GM10266 (cell line): ENCODE data around the gene ART4.

ENCODE experiments used
- DNase-seq: peaks from one replicate; pipeline ENCODE4 v3.0.0; 2012; ENCODE audit errors: extremely low spot score
- CTCF ChIP-seq: IDR thresholded peaks from 2 replicates; pipeline ENCODE4 v1.5.1; 2012; ENCODE audit warnings: mild to moderate bottlenecking, low read depth; ENCODE audit not compliant: control insufficient read depth, insufficient read depth; ENCODE audit errors: missing control alignments

The ART4 gene

GRCh38 chr12:14828892-14829291, 14.4 kb downstream of the ART4 start:
- DNase-seq = peak; percentile 18
- TF ChIP-seq CTCF = no peak

- TF ChIP-seq CTCF = no peak
- DNase-seq = no peak
These were observed 16.3 kb downstream of the ART4 start for GRCh38 chr12:14827043-14827442.

DNA sequence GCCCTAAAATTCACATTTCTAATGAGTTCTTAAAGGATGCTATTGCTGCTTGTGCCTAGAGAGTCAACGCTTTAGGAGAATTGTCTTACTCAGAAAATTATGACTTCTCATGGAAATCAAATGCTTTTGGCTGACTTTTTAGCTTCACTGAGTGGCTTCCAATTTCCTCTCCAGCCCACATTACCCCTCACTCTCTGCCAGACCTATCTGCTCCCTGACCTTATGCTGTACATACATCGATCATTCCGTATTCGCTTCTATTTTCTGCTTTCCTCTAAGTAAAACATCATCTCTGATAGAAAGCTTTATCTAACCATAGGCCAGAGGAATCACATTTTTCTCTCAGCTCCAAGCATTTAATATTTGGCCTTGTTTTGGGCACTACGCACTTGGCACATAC, 16.8 kb downstream of the ART4 start:
- no peak for DNase-seq
- no peak for TF ChIP-seq CTCF

DNA sequence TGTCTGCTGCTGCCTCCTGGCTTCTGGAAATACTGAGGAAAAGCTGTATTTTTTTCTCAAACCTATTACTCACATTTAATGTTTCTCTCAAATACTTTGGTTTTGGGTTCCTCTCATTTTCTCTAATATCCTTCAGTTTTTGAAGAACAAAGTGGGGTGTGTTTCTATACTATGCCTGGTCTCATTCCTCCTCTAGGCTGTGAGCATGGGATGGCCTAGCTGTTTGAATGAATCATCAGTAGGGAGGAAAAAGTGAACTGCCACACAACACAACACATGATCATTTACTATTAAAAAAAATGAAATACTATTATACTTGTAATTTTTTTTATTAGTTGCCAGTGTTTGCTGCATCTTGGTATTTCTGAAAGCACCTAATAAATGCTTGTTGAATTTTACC, 18.1 kb downstream of the ART4 start:
- TF ChIP-seq CTCF = no peak
- DNase-seq = no peak

DNA sequence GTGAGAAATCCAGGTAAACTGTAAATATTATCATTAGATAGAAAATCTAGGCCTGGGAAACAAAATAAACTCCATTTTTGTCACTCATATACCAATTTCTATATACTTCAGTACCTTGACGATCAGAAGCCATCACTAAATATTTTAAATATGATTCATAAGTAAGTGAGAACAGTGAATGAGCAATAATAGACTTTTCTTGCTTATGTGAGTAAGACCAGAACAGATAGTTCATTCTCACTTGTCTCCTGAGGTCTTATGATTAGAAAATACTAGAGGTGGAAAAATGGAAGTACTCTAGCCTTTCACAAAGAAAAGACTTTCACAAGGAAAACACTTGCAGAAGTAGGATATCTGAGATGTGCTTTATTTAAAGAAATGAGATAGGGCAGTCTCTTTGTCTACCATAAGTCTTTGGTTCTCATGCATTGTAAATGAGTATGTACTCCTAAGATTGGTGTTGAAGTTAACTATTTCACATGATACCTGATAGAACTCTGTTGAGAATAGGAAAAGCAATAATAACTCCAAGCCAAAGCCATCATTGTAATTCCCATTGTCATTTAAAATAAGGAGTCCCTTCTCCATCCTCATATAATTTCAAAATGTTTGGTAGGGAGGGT, 19.2 kb downstream of the ART4 start:
- no peak for DNase-seq
- TF ChIP-seq CTCF = no peak

- DNase-seq = no peak
- TF ChIP-seq CTCF = no peak
These were observed 29.3 kb downstream of the ART4 start, which contains the start of gene SMCO3 for GRCh38 chr12:14814014-14814413. SMCO3 (minus strand) TSS chr12:14814182; CDS start chr12:14806680, 7,502 bp downstream.

DNA sequence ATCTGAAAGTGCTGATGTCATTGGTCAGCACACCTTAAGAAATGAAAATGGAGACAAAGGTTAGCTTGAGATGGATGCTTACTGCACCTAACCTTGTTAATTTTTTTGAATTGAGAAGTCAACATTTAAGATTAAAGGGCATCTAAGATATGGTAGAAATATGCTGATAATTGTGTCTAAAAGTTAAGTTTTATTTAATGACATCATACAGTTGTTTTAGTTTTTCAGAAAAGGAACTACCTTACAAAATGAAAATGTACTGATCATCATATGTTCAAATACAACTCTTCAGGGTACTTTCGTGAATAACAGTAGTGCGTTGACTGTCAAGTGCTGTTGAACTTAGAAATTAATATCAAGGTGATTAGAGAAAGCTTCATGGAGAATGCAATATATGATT, 31.8 kb downstream of the ART4 start:
- TF ChIP-seq CTCF = no peak
- DNase-seq = no peak
